ENCODE results near the gene SERF2.
A peak's percentile ranks its signal among the peaks of the same experiment; 100 is the strongest.
"Not testable (repeated sequence)": the region's sequence is repeated elsewhere in the genome, so short reads cannot be mapped to it uniquely, and the experiment has no call there.

SERF2 gene

GRCh38 chr15:43794269-43795037 is 2.3 kb downstream of the SERF2 start:
- no peak for DNase-seq

GRCh38 chr15:43795197-43795596 is 3.1 kb downstream of the SERF2 start:
- no peak for DNase-seq

- no peak for DNase-seq
Observed at GRCh38 chr15:43795997-43796396, 3.9 kb downstream of the SERF2 start.

DNA sequence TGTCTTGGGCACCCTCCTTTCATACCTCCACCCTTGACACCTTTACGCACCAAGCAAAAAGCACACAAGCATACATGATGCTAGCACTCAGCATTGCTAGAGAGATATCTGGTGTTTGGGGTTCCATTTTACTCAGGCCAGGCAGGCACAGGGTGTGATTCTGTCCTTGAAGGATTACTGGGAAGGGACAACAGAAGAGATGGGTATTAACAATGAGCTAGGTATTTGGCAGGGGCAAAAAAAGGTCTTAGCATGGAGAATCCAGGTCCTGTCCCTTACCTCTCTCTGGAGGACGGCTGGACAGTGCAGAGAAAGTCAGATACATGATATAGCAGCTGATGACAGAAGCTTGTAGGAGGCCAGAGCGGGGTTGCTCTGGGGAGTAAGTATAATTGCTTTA is 4.4 kb downstream of the SERF2 start:
- no peak for DNase-seq

DNA sequence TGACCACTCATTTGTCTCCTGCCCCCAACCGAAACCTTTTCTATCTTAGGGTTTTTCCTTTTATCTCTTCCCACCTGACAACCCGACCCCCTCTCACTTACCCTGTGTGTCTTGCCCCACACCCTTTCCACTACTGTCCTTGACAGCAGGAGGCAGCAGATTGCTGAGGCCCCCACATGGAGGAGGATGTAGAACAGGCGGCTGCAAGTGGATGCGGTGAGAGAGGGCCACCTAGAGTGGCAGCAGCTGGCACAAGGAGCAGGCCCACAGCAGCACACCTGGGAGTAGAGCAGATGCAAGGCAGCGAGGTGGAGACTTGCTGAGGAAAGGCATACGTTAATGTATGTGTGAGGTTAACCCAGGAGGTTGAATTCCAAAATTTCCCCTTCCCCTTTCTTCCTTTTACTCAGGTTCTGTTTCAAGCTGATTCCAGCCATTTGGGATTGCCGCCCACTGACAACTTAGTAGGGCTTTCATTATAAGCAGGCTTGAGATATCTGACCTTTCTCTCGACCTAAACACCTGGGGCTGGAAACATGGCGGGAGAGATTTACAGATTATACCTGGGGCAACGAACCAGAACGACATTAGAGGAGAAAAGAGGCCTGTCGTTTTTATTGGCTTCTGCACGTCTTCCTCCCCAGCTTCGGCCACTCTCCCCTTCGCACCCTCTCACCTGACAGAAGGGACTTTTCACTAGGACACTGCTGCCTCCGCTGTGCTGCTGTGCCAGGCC is 7.3 kb downstream of the SERF2 start:
- peak in 1 of 2 donors; percentile 8 for DNase-seq

GRCh38 chr15:43799945-43800285 is 7.8 kb downstream of the SERF2 start, which contains the start of gene SERINC4:
Gene SERINC4, minus strand, starts transcription at chr15:43800220. Its CDS starts 234 bp downstream, at chr15:43799986.
- no peak for DNase-seq

DNA sequence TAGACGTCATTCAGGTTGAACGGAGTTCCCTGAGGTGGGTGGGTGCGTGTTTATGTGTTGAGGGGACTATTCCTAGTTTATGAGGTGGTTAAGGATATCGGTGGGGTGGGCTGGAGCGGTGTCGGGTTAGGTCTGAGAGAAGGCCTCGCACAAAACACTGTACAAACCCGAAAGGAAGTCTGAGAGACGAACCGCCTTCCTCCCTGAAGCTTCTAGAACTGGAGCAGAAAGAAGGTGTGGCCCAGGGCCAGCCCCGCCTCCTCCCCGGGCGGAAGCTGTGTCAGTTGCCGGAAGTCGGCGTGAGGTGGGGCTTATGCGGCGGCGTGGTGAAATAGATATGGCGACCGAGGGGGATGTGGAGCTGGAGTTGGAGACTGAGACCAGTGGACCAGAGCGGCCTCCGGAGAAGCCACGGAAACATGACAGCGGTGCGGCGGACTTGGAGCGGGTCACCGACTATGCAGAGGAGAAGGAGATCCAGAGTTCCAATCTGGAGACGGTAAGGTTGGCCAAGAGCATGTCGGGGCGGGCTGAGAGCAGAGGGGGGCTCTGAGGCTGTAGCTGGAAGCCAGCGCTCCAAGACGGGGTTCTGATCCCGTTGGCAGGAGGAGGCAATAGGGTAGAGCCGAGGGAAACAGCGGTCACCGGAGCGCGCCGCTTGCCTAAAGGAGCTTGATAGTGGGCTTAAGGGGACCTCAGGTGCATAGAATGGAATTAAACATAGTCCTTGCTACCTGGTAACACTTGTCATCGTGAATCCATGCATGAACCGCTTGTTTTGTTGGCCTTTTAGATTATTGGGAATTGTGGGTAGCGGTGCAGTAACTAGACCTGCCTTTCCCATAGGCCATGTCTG is 8.4 kb downstream of the SERF2 start, which contains the start of gene HYPK:
HYPK (plus strand) TSS at position 314 of the 856 bp plus-strand sequence; CDS start at position 338, 24 bp downstream.
- peak; percentile 92 to 94 for DNase-seq

GRCh38 chr15:43802676-43803075 is 10.6 kb downstream of the SERF2 start:
- DNase-seq, result not testable (repeated sequence)

- DNase-seq, result no peak
Observed at GRCh38 chr15:43808435-43808950, 16.4 kb downstream of the SERF2 start.

DNA sequence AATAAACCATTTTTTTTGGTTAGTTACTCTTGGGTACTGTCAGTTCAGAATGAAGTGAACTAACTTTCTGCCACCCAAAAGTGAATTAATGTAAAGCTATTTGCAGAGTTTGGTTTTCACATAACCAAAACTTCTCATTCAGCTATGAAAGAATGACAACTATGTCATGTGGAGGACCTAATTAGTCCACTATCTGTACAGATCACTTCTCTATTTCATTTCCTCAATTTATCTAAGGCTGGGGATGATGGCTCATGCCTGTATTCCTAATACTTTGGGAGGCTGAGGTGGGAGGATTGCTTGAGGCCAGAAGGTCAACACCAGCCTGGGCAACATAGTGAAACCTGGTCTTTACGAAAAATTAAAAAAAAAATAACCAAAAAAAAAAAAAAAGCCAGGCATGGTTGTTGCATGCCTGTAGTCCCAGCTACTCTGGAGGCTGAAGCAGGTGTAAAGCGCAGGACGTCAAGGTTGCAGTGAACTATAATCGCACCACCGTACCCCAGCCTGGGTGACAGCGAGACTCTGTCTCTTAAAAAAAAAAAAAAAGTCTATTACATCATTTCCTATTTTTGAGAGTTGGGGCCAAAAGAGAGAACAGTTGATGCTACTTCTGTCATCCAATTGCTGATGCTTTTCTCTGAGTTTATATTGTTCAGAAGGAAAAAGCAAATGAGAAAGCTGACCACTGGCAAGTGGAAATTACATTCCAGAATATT is 17.0 kb downstream of the SERF2 start:
- no peak for DNase-seq

- not testable (repeated sequence) for DNase-seq
Observed at GRCh38 chr15:43815064-43815463, 22.9 kb downstream of the SERF2 start.

GRCh38 chr15:43821505-43821904 is 29.4 kb downstream of the SERF2 start:
- no peak for DNase-seq

DNA sequence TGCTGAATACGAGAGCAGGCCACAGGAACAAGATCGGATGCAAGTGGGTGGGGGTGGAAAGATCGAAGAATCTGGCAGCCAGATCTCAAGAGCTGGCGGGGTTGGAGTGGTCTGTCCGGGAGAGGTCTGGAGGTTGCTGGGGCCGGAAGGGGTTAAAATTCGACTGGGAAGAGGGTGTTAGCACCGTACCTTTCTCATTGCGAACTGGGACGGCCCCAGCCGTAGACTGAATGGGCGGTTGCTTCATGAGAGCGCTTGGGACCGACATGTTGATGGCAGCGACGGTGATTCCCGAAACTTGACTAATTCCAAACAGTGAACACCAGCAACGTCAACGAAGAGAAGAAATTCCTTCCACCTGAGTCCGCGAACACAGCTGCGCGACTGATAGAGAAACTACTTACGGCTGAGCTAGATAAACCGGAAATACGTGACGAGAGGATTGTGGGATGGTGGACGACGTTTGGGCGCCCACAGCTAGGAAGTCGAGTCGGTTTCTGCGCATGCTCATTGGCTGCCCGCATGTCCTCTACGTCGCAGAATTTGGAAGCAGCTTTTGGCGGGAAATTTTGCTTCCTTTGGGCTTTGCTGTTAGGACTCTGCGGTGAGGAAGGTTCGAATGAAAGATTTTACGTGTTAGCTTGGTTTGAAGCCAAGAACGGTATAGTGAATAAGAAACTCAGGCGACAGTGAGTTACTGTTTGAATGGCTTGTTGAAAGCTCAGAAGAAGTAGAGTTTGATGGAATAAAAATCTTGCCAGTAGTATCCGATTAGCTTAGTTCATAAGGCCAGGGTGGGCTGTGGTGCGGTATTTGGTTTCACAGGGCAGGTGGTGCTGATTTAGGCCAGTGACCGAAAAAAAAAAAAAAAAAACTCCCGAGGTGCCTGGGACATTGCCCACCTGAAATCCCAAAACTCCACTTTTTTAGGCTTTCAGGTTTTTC is 32.5 kb downstream of the SERF2 start, which contains the start of gene MFAP1:
MFAP1 (minus strand) TSS at position 389 of the 945 bp plus-strand sequence; CDS start at position 268, 121 bp downstream.
- DNase-seq, result peak; percentile 90 to 91

GRCh38 chr15:43825305-43825704 is 33.2 kb downstream of the SERF2 start:
- not testable (repeated sequence) for DNase-seq

- no peak for DNase-seq
Observed at GRCh38 chr15:43826029-43826507, 33.9 kb downstream of the SERF2 start.

GRCh38 chr15:43826508-43827341 is 34.6 kb downstream of the SERF2 start, which contains the start of gene WDR76:
Gene WDR76, plus strand, starts transcription at chr15:43827002. Its CDS starts 31 bp downstream, at chr15:43827033.
- DNase-seq, result peak; percentile 77 to 88

- DNase-seq, result peak; percentile 20 to 35
Observed at GRCh38 chr15:43828061-43828657, 36.0 kb downstream of the SERF2 start.

DNA sequence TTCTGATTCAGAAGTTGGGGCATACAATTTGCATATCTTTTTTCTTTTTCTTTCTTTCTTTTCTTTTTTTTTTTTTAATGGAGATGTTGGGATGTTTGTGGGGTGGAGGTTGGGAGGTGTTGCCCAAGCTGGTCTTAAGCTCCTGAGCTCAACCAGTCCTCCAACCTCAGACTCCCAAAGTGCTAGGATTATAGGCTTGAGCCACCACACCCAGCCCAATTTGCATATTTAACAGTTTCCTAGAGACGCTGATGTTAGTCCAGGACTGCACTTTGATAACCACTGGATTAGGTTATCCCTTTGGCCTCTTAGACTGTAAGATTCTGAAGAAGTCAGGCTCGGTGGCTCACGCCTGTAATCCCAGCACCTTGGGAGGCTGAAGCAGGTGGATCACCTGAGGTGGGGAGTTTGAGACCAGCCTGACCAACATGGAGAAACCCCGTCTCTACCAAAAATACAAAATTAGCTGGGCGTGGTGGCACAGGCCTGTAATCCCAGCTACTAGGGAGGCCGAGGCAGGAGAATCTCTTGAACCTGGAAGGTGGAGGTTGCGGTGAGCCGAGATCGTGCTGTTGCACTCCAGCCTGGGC is 37.9 kb downstream of the SERF2 start:
- DNase-seq, result not testable (repeated sequence)
